ENCODE results near the gene CA5A.

CA5A gene

GRCh38 chr16:87956098-87956364, 19.7 kb upstream of the CA5A start:
- DNase-seq (ENCODE audit: low read depth in 1 of 2, low spot score in 1 of 2), result no peak
- H3K4me3 ChIP-seq (replicated peaks; ENCODE audit: insufficient read depth, low read length), result no peak overlapping the region
- no peaks in the 10 kb centered on the region for H3K27me3 ChIP-seq (ENCODE audit: insufficient read depth, poor library complexity, severe bottlenecking)
- H3K27ac ChIP-seq (replicated peaks), result no peak overlapping the region
- TF ChIP-seq SPI1 (IDR thresholded peaks at IDR 0.05; ENCODE audit: borderline replicate concordance, low read depth) (peak; percentile 21; the same call in 1 of the 2 replicates), REST (IDR thresholded peaks at IDR 0.05; ENCODE audit: insufficient replicate concordance, low read depth) (no peak)

GRCh38 chr16:87955302-87956097, 19.2 kb upstream of the CA5A start:
- TF ChIP-seq SPI1 (IDR thresholded peaks at IDR 0.05; ENCODE audit: borderline replicate concordance, low read depth) (no peak), GABPA (IDR thresholded peaks at IDR 0.05; ENCODE audit: low read depth) (no peak), REST (IDR thresholded peaks at IDR 0.05; ENCODE audit: insufficient replicate concordance, low read depth) (no peak), CTCF (IDR thresholded peaks at IDR 0.05; ENCODE audit: insufficient read depth, low read length) (no peak), POLR2AphosphoS5 (IDR thresholded peaks at IDR 0.05; ENCODE audit: low read depth) (no peak)
- DNase-seq (ENCODE audit: low read depth in 1 of 2, low spot score in 1 of 2), result no peak
- Histone ChIP-seq H3K27ac (replicated peaks) (no peak overlapping the region), H3K27me3 (ENCODE audit: insufficient read depth, poor library complexity, severe bottlenecking) (no peaks in the 10 kb centered on the region), H3K4me3 (replicated peaks; ENCODE audit: insufficient read depth, low read length) (no peak overlapping the region)

- Histone ChIP-seq H3K4me3 (replicated peaks; ENCODE audit: insufficient read depth, low read length) (no peak overlapping the region), H3K27ac (replicated peaks) (peak overlapping the region; percentile 61), H3K27me3 (ENCODE audit: insufficient read depth, poor library complexity, severe bottlenecking) (no peaks in the 10 kb centered on the region)
- DNase-seq (ENCODE audit: low read depth in 1 of 2, low spot score in 1 of 2), result no peak
- no peak for TF ChIP-seq SPI1 (IDR thresholded peaks at IDR 0.05; ENCODE audit: borderline replicate concordance, low read depth)
- TF ChIP-seq CTCF (IDR thresholded peaks at IDR 0.05; ENCODE audit: insufficient read depth, low read length), result no peak
- no peak for TF ChIP-seq REST (IDR thresholded peaks at IDR 0.05; ENCODE audit: insufficient replicate concordance, low read depth)
- TF ChIP-seq POLR2AphosphoS5 (IDR thresholded peaks at IDR 0.05; ENCODE audit: low read depth), result no peak
- TF ChIP-seq GABPA (IDR thresholded peaks at IDR 0.05; ENCODE audit: low read depth), result no peak
These were observed 18.5 kb upstream of the CA5A start for GRCh38 chr16:87954826-87955225.

Data from HL-60 (cell line).